K562 (cell line): ENCODE data around the gene PCYT1A. TPM values are rescaled to one million over a fixed set of nuclear protein-coding genes. Genes with fewer than 3 reads are reported as not detected.

Experiments used
- CCAR2 ChIP-seq: fragments of 200-400 bp; formaldehyde crosslinking; IDR thresholded peaks from 2 replicates; pipeline ENCODE4 v1.6.1; 2017; ENCODE audit warnings: mild to moderate bottlenecking, low read depth, low read length
- CXXC5 ChIP-seq: fragments of 250-450 bp; sonication (Bioruptor Pico); IDR thresholded peaks from 2 replicates; pipeline ENCODE4 v1.8.0; 2022; ENCODE audit warnings: inconsistent platforms, mild to moderate bottlenecking, moderate library complexity
- FOXK1 ChIP-seq: sonication (generic); formaldehyde crosslinking; IDR thresholded peaks from 2 replicates; pipeline ENCODE4 v1.8.0; 2022; ENCODE audit warnings: missing genetic modification reagents, mild to moderate bottlenecking, borderline replicate concordance
- MAX ChIP-seq: sonication (generic); formaldehyde crosslinking; IDR thresholded peaks from 2 replicates; pipeline ENCODE4 v1.9.0; 2022; ENCODE audit warnings: mild to moderate bottlenecking, missing genetic modification reagents
- NR2C1 ChIP-seq, 2 experiments: fragments of 450-650 bp; IDR thresholded peaks; 2 replicates each; pipeline ENCODE4 v1.6.1; 2017; ENCODE audit warnings: mild to moderate bottlenecking in 2 of 2, antibody characterized with exemption in 1 of 2, inconsistent platforms in 1 of 2, missing compliant biosample characterization in 1 of 2, missing genetic modification characterization in 1 of 2
- NR2F6 ChIP-seq: fragments of 450-650 bp; formaldehyde crosslinking; IDR thresholded peaks from 2 replicates; pipeline ENCODE4 v1.4.0; 2020; ENCODE audit warnings: mild to moderate bottlenecking
- PHF8 ChIP-seq: fragments of 200-600 bp; sonication (generic); IDR thresholded peaks from 2 replicates; pipeline ENCODE4 v1.6.1; 2012; ENCODE audit warnings: mixed run types, mild to moderate bottlenecking, inconsistent platforms, low read length, moderate library complexity, borderline replicate concordance
- POLR2G ChIP-seq: fragments of 200-400 bp; formaldehyde crosslinking; IDR thresholded peaks from 2 replicates; pipeline ENCODE4 v1.6.1; 2017; ENCODE audit warnings: low read depth, mild to moderate bottlenecking, antibody characterized with exemption, low read length, moderate library complexity
- RAD21 ChIP-seq, 2 experiments: fragments of 250-450 bp in 1 of 2; fragments of 450-650 bp in 1 of 2; sonication (Bioruptor Pico) in 1 of 2; formaldehyde crosslinking in 1 of 2; IDR thresholded peaks in 1 of 2; conservative IDR thresholded peaks in 1 of 2; 2 replicates each; pipeline versions ENCODE4 v1.4.0 to v1.8.0; 2020 to 2022; ENCODE audit warnings: mild to moderate bottlenecking in 2 of 2, moderate library complexity in 1 of 2
- ZBTB5 ChIP-seq: fragments of 450-650 bp; IDR thresholded peaks from 2 replicates; pipeline ENCODE4 v1.6.1; 2017; ENCODE audit warnings: antibody characterized with exemption
- ZFX ChIP-seq: sonication (generic); formaldehyde crosslinking; IDR thresholded peaks from 2 replicates; pipeline ENCODE4 v1.8.0; 2022; ENCODE audit warnings: mild to moderate bottlenecking, missing genetic modification reagents, moderate library complexity
- ZKSCAN1 ChIP-seq: fragments of 150-350 bp; IDR thresholded peaks from 2 replicates; pipeline ENCODE4 v1.6.1; 2016; ENCODE audit warnings: low read depth, low read length
- ZNF274 ChIP-seq: IDR thresholded peaks from 2 replicates; pipeline ENCODE4 v1.6.1; 2011; ENCODE audit warnings: low read depth, mild to moderate bottlenecking, low read length, moderate library complexity, borderline replicate concordance
- ZNF740 ChIP-seq, 3 experiments: fragments of 200-800 bp in 1 of 3; sonication (Bioruptor generic) in 1 of 3; sonication (generic) in 1 of 3; formaldehyde crosslinking in 1 of 3; IDR thresholded peaks; 2 replicates each; pipeline versions ENCODE4 v1.6.1 to v1.8.0; 2016 to 2022; ENCODE audit warnings: mild to moderate bottlenecking in 2 of 3, missing compliant biosample characterization in 2 of 3, missing genetic modification characterization in 2 of 3, missing genetic modification reagents in 1 of 3
- polyA plus RNA-seq, 8 experiments: library from polyadenylated mRNA; depleted of rRNA in 4 of 8; stranded (reverse) in 5 of 8; unstranded in 3 of 8; fragments of >200 nt; fragmentation: Nextera tagmentation in 2 of 8; fragmentation: Illumina TruSeq in 1 of 8; extraction: Ambion mirVana in 2 of 8; extraction: Trizol in 1 of 8; gene quantifications; 2 replicates each; pipeline versions ENCODE4 v1.2.1 to v1.2.3, GENCODE V29; 2011 to 2014; ENCODE audit warnings: inconsistent platforms in 1 of 8, missing spikeins in 1 of 8
- total RNA-seq, 7 experiments: library from RNA; depleted of rRNA in 6 of 7; stranded (reverse); fragments of >200 nt in 6 of 7; fragmentation: Illumina TruSeq in 2 of 7; extraction: Trizol in 2 of 7; gene quantifications; 2 replicates each; pipeline versions ENCODE4 v1.2.1 to v1.2.3, GENCODE V29; 2011 to 2021; ENCODE audit warnings: low replicate concordance in 1 of 7
- TF ChIP-seq, protein P1 (sequence below): sonication (generic); formaldehyde crosslinking; IDR thresholded peaks from 2 replicates; pipeline ENCODE4 v1.9.0; 2022; ENCODE audit warnings: mild to moderate bottlenecking, missing genetic modification reagents
- TF ChIP-seq, protein P2 (sequence below): sonication (generic); formaldehyde crosslinking; IDR thresholded peaks from 2 replicates; pipeline ENCODE4 v1.8.1; 2023; ENCODE audit warnings: mild to moderate bottlenecking, missing genetic modification reagents

The PCYT1A gene
- total and polyA plus RNA-seq, 9 of the 15 experiments (the other 6 are each of a cell fraction or from before 2014, with no cell fraction given), result 13.4 to 62.8 (median 49.4) TPM

- peak; percentile 67 for TF ChIP-seq ZNF740 (CRISPR knock-in tag; IDR thresholded peaks at IDR 0.05)
- TF ChIP-seq ZNF740 (tag; IDR thresholded peaks at IDR 0.05), result no peak
- TF ChIP-seq ZNF274, result no peak
- no peak for TF ChIP-seq ZBTB5
- TF ChIP-seq PHF8, result peak; percentile 50; the same call in 1 of the 2 replicates
- TF ChIP-seq CXXC5, result peak; percentile 21; the same call in 1 of the 2 replicates
- TF ChIP-seq FOXK1 (CRISPR knock-in tag), result peak; percentile 69; the same call in 1 of the 2 replicates
- TF ChIP-seq RAD21 (CRISPR knock-in tag; conservative IDR thresholded peaks at IDR 0.05 in 1 of 2, IDR thresholded peaks at IDR 0.05 in 1 of 2), result peak; percentile 6 to 15; a peak in 2 of 4 replicates
- peak; percentile 70 for TF ChIP-seq POLR2G
- peak; percentile 53 for TF ChIP-seq ZFX (CRISPR knock-in tag)
- no peak for TF ChIP-seq NR2F6 (CRISPR knock-in tag)
- peak; percentile 66 for TF ChIP-seq MAX (CRISPR knock-in tag)
- TF ChIP-seq NR2C1 (IDR thresholded peaks at IDR 0.05), result no peak
- no peak for TF ChIP-seq NR2C1 (tag; IDR thresholded peaks at IDR 0.05)
- TF ChIP-seq, protein P1, sequence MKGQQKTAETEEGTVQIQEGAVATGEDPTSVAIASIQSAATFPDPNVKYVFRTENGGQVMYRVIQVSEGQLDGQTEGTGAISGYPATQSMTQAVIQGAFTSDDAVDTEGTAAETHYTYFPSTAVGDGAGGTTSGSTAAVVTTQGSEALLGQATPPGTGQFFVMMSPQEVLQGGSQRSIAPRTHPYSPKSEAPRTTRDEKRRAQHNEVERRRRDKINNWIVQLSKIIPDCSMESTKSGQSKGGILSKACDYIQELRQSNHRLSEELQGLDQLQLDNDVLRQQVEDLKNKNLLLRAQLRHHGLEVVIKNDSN (CRISPR knock-in tag), result peak; percentile 41; the same call in 1 of the 2 replicates
- TF ChIP-seq, protein P2, sequence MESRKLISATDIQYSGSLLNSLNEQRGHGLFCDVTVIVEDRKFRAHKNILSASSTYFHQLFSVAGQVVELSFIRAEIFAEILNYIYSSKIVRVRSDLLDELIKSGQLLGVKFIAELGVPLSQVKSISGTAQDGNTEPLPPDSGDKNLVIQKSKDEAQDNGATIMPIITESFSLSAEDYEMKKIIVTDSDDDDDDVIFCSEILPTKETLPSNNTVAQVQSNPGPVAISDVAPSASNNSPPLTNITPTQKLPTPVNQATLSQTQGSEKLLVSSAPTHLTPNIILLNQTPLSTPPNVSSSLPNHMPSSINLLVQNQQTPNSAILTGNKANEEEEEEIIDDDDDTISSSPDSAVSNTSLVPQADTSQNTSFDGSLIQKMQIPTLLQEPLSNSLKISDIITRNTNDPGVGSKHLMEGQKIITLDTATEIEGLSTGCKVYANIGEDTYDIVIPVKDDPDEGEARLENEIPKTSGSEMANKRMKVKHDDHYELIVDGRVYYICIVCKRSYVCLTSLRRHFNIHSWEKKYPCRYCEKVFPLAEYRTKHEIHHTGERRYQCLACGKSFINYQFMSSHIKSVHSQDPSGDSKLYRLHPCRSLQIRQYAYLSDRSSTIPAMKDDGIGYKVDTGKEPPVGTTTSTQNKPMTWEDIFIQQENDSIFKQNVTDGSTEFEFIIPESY (CRISPR knock-in tag), result peak; percentile 83
- TF ChIP-seq CCAR2, result no peak
- peak; percentile 98 for TF ChIP-seq ZKSCAN1
Observed at GRCh38 chr3:196207159-196207832, 80.2 kb downstream of the PCYT1A start (continued).
